IMR-90 (cell line): ENCODE results near the gene SYTL2.

Experiments
- BHLHE40 ChIP-seq: fragments of 150-350 bp; IDR thresholded peaks from 2 replicates; pipeline ENCODE4 v1.6.1; 2016; ENCODE audit warnings: mild to moderate bottlenecking, low read depth, low read length
- CEBPB ChIP-seq: IDR thresholded peaks from 2 replicates; pipeline ENCODE4 v1.6.1; 2012; ENCODE audit warnings: low read depth, low read length, improper control_type of control experiment
- CHD1 ChIP-seq: IDR thresholded peaks from 2 replicates; pipeline ENCODE4 v1.6.1; 2012; ENCODE audit warnings: low read depth, low read length, improper control_type of control experiment
- FOS ChIP-seq: fragments of 150-350 bp; IDR thresholded peaks from 2 replicates; pipeline ENCODE4 v1.6.1; 2016; ENCODE audit warnings: low read depth, low read length
- MAFK ChIP-seq: IDR thresholded peaks from 2 replicates; pipeline ENCODE4 v1.6.1; 2012; ENCODE audit warnings: low read depth, low read length, improper control_type of control experiment
- MXI1 ChIP-seq: IDR thresholded peaks from 2 replicates; pipeline ENCODE4 v1.6.1; 2012; ENCODE audit warnings: low read depth, mild to moderate bottlenecking, low read length, moderate library complexity, borderline replicate concordance
- POLR2A ChIP-seq: IDR thresholded peaks from 2 replicates; pipeline ENCODE4 v1.6.1; 2012; ENCODE audit warnings: mild to moderate bottlenecking, low read depth, low read length
- RAD21 ChIP-seq: IDR thresholded peaks from 2 replicates; pipeline ENCODE4 v1.6.1; 2012; ENCODE audit warnings: low read length, improper control_type of control experiment
- RCOR1 ChIP-seq: IDR thresholded peaks from 2 replicates; pipeline ENCODE4 v1.6.1; 2012; ENCODE audit warnings: mild to moderate bottlenecking, low read length, improper control_type of control experiment; ENCODE audit not compliant: insufficient replicate concordance
- RFX5 ChIP-seq: IDR thresholded peaks from 2 replicates; pipeline ENCODE4 v1.8.0; 2012; ENCODE audit warnings: low read depth, mild to moderate bottlenecking, low read length, moderate library complexity
- SMC3 ChIP-seq: fragments of 150-350 bp; IDR thresholded peaks from 2 replicates; pipeline ENCODE4 v1.6.1; 2016; ENCODE audit warnings: low read depth, mild to moderate bottlenecking, antibody characterized with exemption, low read length, moderate library complexity
- TF ChIP-seq, protein P1 (sequence below): conservative IDR thresholded peaks from 2 replicates; pipeline ENCODE4 v1.5.1; 2012; ENCODE audit warnings: mild to moderate bottlenecking, low read depth, low read length, improper control_type of control experiment
- TF ChIP-seq, protein P2 (sequence below): fragments of 150-350 bp; IDR thresholded peaks from 2 replicates; pipeline ENCODE4 v1.6.1; 2016; ENCODE audit warnings: low read depth, mild to moderate bottlenecking, low read length, moderate library complexity, borderline replicate concordance

DNA sequence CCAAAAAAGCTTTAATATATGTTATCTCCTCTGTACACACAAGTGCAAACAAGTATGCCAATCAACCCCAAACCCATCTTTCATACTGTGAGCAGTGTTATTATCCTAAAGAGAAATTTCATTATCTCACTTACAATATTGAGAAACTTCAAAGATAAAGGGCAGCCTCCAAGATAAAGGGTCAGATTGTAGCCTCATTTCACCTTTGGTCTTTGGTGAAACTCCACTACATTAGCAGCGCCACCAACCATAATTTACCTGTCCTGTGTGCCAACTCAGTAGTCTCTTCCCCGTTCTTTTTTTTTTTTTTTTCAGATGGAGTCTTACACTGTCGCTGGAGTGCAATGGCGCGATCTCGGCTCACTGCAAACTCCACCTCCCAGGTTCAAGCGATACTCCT lies 9.4 kb downstream of the SYTL2 start:
- TF ChIP-seq POLR2A (no peak), MAFK (no peak), BHLHE40 (no peak), MXI1 (no peak), CHD1 (no peak), CEBPB (no peak), SMC3 (no peak), RAD21 (no peak), FOS (no peak), RFX5 (no peak), RCOR1 (no peak)
- TF ChIP-seq, protein P1, sequence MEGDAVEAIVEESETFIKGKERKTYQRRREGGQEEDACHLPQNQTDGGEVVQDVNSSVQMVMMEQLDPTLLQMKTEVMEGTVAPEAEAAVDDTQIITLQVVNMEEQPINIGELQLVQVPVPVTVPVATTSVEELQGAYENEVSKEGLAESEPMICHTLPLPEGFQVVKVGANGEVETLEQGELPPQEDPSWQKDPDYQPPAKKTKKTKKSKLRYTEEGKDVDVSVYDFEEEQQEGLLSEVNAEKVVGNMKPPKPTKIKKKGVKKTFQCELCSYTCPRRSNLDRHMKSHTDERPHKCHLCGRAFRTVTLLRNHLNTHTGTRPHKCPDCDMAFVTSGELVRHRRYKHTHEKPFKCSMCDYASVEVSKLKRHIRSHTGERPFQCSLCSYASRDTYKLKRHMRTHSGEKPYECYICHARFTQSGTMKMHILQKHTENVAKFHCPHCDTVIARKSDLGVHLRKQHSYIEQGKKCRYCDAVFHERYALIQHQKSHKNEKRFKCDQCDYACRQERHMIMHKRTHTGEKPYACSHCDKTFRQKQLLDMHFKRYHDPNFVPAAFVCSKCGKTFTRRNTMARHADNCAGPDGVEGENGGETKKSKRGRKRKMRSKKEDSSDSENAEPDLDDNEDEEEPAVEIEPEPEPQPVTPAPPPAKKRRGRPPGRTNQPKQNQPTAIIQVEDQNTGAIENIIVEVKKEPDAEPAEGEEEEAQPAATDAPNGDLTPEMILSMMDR = no peak
- TF ChIP-seq, protein P2, sequence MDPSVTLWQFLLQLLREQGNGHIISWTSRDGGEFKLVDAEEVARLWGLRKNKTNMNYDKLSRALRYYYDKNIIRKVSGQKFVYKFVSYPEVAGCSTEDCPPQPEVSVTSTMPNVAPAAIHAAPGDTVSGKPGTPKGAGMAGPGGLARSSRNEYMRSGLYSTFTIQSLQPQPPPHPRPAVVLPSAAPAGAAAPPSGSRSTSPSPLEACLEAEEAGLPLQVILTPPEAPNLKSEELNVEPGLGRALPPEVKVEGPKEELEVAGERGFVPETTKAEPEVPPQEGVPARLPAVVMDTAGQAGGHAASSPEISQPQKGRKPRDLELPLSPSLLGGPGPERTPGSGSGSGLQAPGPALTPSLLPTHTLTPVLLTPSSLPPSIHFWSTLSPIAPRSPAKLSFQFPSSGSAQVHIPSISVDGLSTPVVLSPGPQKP = no peak
